ENCODE results near the gene DUS1L.

DNA sequence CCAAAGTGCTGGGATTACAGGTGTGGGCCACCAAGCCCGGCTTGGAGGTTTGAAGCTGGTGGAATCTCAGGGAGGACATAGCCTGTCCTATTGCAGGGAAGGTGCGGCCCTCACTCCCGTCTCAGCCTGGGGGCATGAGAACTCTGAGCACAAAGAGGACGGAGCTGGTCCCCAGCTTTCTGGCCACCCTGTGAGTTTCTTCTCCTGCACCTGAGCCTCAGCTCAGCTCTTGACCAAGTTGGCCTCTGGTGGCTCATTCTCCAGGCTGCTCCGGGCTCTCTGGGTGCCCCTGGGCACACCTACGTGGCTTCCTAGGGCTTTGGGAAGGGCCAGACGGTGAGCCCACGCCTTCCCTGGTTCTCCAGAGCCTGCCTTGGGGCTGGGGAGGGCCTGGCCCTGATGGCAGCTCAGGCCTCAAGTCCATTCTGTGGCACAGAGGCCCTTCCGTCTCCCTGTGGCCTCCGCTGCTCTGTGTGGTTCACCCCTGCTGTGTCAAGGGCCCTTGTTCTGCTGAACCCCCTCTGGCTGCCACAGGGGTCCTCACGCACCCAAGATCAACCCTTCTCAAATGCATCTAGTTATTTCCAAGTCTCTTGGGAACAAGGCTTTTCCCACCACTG, 39.3 kb upstream of the DUS1L start:
- TF ChIP-seq, protein P1, sequence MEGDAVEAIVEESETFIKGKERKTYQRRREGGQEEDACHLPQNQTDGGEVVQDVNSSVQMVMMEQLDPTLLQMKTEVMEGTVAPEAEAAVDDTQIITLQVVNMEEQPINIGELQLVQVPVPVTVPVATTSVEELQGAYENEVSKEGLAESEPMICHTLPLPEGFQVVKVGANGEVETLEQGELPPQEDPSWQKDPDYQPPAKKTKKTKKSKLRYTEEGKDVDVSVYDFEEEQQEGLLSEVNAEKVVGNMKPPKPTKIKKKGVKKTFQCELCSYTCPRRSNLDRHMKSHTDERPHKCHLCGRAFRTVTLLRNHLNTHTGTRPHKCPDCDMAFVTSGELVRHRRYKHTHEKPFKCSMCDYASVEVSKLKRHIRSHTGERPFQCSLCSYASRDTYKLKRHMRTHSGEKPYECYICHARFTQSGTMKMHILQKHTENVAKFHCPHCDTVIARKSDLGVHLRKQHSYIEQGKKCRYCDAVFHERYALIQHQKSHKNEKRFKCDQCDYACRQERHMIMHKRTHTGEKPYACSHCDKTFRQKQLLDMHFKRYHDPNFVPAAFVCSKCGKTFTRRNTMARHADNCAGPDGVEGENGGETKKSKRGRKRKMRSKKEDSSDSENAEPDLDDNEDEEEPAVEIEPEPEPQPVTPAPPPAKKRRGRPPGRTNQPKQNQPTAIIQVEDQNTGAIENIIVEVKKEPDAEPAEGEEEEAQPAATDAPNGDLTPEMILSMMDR (optimal IDR thresholded peaks at IDR 0.05 in 1 of 3, IDR thresholded peaks at IDR 0.05 in 1 of 3, conservative IDR thresholded peaks at IDR 0.05 in 1 of 3; ENCODE audit: extremely low read depth in 1 of 3, insufficient read depth in 2 of 3, low read length in 3 of 3), result no peak
- TF ChIP-seq EZH2 (IDR thresholded peaks at IDR 0.05; ENCODE audit: low read length), result no peak

Measured in keratinocyte (primary cell).